ENCODE measurements around the gene PARD3.

GRCh38 chr10:34826221-34826620 is 11.1 kb upstream of the PARD3 start:
- no peak for TF ChIP-seq EZH2phosphoT487 (IDR thresholded peaks at IDR 0.05; ENCODE audit: insufficient read depth, low read depth)
- no peak for TF ChIP-seq EZH2 (IDR thresholded peaks at IDR 0.05; ENCODE audit: insufficient read depth, poor library complexity, severe bottlenecking)
